Parathyroid adenoma (tissue), 2 donors: ENCODE results near the gene HNRNPA2B1.
"Not testable (repeated sequence)": the region's sequence is repeated elsewhere in the genome, so short reads cannot be mapped to it uniquely, and the experiment has no call there.

Source experiments
- H2AFZ ChIP-seq: fragments of 300-600 bp; sonication (generic); one replicate; pipeline ENCODE4 v1.7.0; 2017; ENCODE audit warnings: antibody characterized with exemption, mild to moderate bottlenecking
- H3K27ac ChIP-seq: fragments of 300-600 bp; sonication (generic); one replicate; pipeline ENCODE4 v1.7.0; 2017
- H3K27me3 ChIP-seq: fragments of 300-600 bp; sonication (generic); one replicate; pipeline ENCODE4 v1.7.0; 2017; ENCODE audit warnings: low read length; ENCODE audit not compliant: control insufficient read depth, insufficient read depth
- H3K36me3 ChIP-seq: fragments of 300-600 bp; sonication (generic); one replicate; pipeline ENCODE4 v1.7.0; 2017; ENCODE audit warnings: low read length; ENCODE audit not compliant: control insufficient read depth, insufficient read depth
- H3K4me1 ChIP-seq: fragments of 300-600 bp; sonication (generic); one replicate; pipeline ENCODE4 v1.7.0; 2017; ENCODE audit warnings: control low read depth
- H3K4me2 ChIP-seq: fragments of 300-600 bp; sonication (generic); one replicate; pipeline ENCODE4 v1.7.0; 2017; ENCODE audit warnings: low read length
- H3K4me3 ChIP-seq: fragments of 300-600 bp; sonication (generic); one replicate; pipeline ENCODE4 v1.7.0; 2017; ENCODE audit warnings: low read depth, low read length
- H3K79me2 ChIP-seq: fragments of 300-600 bp; sonication (generic); one replicate; pipeline ENCODE4 v1.7.0; 2017; ENCODE audit warnings: control low read depth
- H3K9ac ChIP-seq: fragments of 300-600 bp; sonication (generic); one replicate; pipeline ENCODE4 v1.7.0; 2017; ENCODE audit warnings: mild to moderate bottlenecking
- H3K9me3 ChIP-seq: fragments of 300-600 bp; sonication (generic); one replicate; pipeline ENCODE4 v1.7.0; 2017; ENCODE audit warnings: low read length; ENCODE audit not compliant: control insufficient read depth
- TF ChIP-seq, protein P1 (sequence below): fragments of 300-600 bp; sonication (generic); IDR thresholded peaks from one replicate; pipeline ENCODE4 v1.7.0; 2017; ENCODE audit warnings: antibody characterized with exemption, mild to moderate bottlenecking
- donor health status: primary hyperparathyroidism.

HNRNPA2B1 gene

DNA sequence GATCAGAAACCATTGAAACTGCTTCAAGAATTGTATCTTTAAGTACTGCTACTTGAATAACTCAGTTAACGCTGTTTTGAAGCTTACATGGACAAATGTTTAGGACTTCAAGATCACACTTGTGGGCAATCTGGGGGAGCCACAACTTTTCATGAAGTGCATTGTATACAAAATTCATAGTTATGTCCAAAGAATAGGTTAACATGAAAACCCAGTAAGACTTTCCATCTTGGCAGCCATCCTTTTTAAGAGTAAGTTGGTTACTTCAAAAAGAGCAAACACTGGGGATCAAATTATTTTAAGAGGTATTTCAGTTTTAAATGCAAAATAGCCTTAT, 14.7 kb downstream of the HNRNPA2B1 start:
- no peaks in the 10 kb centered on the region for H3K27me3 ChIP-seq
- H3K9ac ChIP-seq = no peak overlapping the region
- TF ChIP-seq, protein P1, sequence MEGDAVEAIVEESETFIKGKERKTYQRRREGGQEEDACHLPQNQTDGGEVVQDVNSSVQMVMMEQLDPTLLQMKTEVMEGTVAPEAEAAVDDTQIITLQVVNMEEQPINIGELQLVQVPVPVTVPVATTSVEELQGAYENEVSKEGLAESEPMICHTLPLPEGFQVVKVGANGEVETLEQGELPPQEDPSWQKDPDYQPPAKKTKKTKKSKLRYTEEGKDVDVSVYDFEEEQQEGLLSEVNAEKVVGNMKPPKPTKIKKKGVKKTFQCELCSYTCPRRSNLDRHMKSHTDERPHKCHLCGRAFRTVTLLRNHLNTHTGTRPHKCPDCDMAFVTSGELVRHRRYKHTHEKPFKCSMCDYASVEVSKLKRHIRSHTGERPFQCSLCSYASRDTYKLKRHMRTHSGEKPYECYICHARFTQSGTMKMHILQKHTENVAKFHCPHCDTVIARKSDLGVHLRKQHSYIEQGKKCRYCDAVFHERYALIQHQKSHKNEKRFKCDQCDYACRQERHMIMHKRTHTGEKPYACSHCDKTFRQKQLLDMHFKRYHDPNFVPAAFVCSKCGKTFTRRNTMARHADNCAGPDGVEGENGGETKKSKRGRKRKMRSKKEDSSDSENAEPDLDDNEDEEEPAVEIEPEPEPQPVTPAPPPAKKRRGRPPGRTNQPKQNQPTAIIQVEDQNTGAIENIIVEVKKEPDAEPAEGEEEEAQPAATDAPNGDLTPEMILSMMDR = no peak
- H3K4me2 ChIP-seq = no peak overlapping the region
- no peaks in the 10 kb centered on the region for H3K9me3 ChIP-seq
- peaks cover 6% of the 10 kb centered on the region for H3K4me1 ChIP-seq
- H3K27ac ChIP-seq = no peak overlapping the region
- no peaks in the 10 kb centered on the region for H3K79me2 ChIP-seq
- no peak overlapping the region for H3K4me3 ChIP-seq
- H3K36me3 ChIP-seq = no peaks in the 10 kb centered on the region
- H2AFZ ChIP-seq = no peak overlapping the region

DNA sequence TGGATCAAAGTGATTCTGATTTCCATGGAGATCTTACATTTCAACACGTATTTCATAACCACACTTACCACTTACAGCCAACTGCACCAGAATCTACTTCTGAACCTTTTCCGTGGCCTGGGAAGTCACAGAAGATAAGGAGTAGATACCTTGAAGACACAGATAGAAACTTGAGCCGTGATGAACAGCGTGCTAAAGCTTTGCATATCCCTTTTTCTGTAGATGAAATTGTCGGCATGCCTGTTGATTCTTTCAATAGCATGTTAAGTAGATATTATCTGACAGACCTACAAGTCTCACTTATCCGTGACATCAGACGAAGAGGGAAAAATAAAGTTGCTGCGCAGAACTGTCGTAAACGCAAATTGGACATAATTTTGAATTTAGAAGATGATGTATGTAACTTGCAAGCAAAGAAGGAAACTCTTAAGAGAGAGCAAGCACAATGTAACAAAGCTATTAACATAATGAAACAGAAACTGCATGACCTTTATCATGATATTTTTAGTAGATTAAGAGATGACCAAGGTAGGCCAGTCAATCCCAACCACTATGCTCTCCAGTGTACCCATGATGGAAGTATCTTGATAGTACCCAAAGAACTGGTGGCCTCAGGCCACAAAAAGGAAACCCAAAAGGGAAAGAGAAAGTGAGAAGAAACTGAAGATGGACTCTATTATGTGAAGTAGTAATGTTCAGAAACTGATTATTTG, 15.3 kb downstream of the HNRNPA2B1 start:
- H3K27me3 ChIP-seq = no peaks in the 10 kb centered on the region
- H3K4me1 ChIP-seq = peaks cover 2% of the 10 kb centered on the region
- no peaks in the 10 kb centered on the region for H3K36me3 ChIP-seq
- H3K9me3 ChIP-seq = no peaks in the 10 kb centered on the region
- no peak overlapping the region for H3K9ac ChIP-seq
- H3K79me2 ChIP-seq = no peaks in the 10 kb centered on the region
- TF ChIP-seq, protein P1 = no peak
- H3K27ac ChIP-seq = no peak overlapping the region
- H3K4me3 ChIP-seq = no peak overlapping the region
- H3K4me2 ChIP-seq = no peak overlapping the region
- H2AFZ ChIP-seq = no peak overlapping the region

DNA sequence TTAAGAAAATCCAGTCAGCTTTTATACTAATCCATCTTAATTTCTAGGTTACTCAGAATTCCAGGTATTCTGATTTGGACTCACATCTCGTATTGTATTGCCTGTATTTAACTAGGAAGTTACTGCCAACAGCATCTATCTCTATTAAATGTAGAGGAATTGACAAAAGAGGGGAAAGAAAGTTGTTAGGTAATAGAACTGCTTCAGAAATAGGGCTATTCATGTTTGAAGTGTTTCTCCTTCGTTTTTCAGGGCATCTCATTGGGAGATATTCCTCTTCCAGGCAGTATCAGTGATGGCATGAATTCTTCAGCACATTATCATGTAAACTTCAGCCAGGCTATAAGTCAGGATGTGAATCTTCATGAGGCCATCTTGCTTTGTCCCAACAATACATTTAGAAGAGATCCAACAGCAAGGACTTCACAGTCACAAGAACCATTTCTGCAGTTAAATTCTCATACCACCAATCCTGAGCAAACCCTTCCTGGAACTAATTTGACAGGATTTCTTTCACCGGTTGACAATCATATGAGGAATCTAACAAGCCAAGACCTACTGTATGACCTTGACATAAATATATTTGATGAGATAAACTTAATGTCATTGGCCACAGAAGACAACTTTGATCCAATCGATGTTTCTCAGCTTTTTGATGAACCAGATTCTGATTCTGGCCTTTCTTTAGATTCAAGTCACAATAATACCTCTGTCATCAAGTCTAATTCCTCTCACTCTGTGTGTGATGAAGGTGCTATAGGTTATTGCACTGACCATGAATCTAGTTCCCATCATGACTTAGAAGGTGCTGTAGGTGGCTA, 16.1 kb downstream of the HNRNPA2B1 start:
- H3K4me1 ChIP-seq, H3K27me3 ChIP-seq, H3K9me3 ChIP-seq, H3K9ac ChIP-seq, H3K4me2 ChIP-seq, H3K79me2 ChIP-seq, H3K4me3 ChIP-seq, H2AFZ ChIP-seq, H3K27ac ChIP-seq, H3K36me3 ChIP-seq: not testable (repeated sequence)

DNA sequence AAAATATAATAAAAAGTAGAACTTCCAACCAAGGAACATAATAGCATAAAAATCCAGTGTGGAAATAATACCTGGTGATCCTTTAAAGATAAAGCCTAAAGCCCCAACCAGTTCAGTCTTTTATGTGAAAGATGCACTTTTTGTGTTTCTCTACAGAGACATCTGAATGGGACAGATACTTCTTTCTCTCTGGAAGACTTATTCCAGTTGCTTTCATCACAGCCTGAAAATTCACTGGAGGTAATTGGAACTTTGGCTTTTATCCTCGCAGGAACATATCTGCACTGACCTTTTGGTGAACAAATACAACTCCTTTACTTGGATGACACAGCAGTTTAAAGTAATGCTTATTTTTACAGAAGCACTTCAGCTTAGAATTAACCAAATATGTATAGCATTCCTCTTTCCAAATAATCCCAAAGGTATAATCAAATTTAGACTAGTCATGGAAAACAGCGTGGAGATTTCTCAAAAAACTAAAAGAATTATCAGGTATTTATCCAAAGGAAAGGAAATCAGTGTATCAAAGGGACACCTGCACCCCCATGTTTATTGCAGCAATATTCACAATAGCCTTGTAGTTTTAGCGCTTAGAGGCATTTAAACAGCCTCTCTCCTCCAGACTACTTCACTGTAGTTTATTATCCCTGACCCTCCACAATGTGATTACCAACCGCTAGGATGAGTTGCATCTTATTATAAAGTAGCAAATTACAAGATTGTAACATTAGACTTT, 16.8 kb downstream of the HNRNPA2B1 start:
- Histone ChIP-seq H3K79me2 (no peaks in the 10 kb centered on the region), H3K4me3 (no peak overlapping the region), H3K4me1 (peaks cover 2% of the 10 kb centered on the region), H3K27ac (no peak overlapping the region), H2AFZ (no peak overlapping the region), H3K9me3 (no peaks in the 10 kb centered on the region), H3K9ac (no peak overlapping the region), H3K4me2 (no peak overlapping the region), H3K27me3 (no peaks in the 10 kb centered on the region), H3K36me3 (no peaks in the 10 kb centered on the region)
- TF ChIP-seq, protein P1 = no peak

DNA sequence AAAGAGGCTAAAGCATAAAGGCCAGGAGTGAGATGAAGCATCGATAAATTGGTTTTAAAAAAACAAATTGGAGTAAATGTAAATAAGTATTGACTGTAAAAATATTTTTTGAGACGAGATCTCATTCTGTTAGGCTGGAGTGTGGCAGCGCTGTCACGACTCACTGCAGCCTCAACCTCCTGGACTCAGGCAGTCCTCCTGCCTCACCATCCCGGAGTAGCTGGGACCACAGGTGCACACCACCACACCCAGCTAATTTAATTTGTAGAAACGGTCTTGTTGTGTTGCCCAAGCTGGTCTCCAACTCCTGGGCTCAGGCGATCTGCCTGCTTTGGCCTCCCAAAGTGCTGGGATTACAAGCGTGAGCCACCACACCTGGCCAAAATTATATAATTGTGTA, 17.8 kb downstream of the HNRNPA2B1 start:
- no peak overlapping the region for H2AFZ ChIP-seq
- no peak overlapping the region for H3K9ac ChIP-seq
- H3K4me2 ChIP-seq = no peak overlapping the region
- H3K4me1 ChIP-seq = peaks cover 2% of the 10 kb centered on the region
- H3K36me3 ChIP-seq = no peaks in the 10 kb centered on the region
- H3K9me3 ChIP-seq = no peaks in the 10 kb centered on the region
- H3K79me2 ChIP-seq = no peaks in the 10 kb centered on the region
- H3K4me3 ChIP-seq = no peak overlapping the region
- no peaks in the 10 kb centered on the region for H3K27me3 ChIP-seq
- TF ChIP-seq, protein P1 = no peak
- no peak overlapping the region for H3K27ac ChIP-seq
